OCI-M1 (cell line): ENCODE results near the gene RHBDF2.
A peak's percentile ranks its signal among the peaks of the same experiment; 100 is the strongest.

Experiments used
- DNase-seq: peaks from one replicate; lab custom pipeline; 2025; lab: John Stamatoyannopoulos, UW

RHBDF2 gene

DNA sequence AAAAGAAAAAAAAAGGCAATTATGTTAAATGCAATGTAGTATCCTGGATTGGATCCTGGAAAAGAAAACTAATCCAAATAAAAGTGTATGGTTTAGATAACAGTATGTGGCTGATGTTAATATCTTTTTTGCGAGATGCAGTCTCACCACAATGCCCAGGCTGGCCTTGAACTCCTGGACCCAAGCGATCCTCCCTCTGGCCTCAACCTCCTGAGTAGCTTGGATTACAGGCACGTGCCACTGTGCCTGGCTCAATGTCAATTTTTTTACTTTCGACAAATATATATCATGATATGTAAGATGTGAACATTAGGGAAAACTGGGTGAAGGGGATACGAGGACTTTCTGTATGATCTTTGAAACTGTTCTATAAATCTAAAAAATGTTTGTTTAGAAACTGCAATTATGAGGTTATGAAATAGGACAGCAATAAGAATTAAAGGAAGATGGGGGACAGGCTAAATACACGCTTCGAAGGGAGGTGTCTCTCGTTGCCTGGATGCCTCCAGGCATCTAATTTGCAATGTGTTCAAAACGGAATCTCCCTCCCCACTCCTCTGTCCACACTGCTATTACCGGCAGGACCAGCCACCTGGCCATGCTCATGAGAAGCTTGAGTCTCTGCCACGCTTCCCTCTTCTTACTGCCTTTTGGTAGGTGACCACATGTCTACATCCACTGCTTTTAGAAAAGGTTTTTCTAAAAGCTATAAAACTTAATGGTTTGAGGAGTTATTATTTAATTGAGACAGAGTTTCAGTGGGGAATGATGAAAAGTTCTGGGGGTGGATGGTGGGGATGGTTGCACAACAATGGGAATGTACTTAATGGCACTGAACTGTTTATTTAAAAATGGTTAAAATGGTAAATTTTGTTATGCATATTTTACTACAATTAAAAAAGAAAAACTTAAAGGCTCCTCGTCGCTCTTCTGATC lies 63.5 kb downstream of the RHBDF2 start:
- DNase-seq, result no peak

DNA sequence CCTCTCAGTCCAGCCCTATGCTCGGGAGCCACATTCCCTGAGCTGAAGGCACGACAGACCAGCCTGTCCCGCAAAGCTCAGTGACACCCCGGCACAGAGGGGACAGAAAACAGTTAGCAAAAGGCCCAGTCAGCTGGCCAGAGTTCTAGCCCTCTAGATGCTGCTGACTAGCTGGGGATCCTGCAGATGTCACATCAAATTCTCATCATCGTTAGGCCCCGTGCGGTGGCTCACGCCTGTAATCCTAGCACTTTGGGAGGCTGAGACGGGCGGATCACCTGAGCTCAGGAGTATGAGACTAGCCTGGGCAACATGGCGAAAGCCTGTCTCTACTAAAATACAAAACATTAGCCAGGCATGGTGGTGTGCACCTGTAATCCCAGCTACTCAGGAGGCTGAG lies 65.5 kb downstream of the RHBDF2 start:
- no peak for DNase-seq

DNA sequence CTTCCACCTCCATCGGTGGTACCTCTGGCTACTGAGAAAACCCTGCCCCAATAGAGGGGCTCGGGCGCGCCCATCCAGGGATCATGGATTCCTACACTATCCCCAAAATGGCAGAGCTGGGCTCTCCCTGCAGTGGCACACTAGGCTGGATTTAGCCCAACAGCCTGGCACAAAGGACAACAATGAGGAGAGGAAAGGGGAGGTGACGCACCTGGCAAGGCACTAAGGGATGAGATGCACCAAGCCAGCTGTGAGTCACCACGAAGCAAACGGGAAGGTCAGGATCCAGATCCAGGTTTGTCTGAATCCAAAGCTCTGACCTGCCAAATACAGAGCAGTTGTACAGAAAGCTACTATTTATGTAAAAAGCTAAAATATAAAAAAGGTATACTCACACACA lies 66.4 kb downstream of the RHBDF2 start:
- no peak for DNase-seq

DNA sequence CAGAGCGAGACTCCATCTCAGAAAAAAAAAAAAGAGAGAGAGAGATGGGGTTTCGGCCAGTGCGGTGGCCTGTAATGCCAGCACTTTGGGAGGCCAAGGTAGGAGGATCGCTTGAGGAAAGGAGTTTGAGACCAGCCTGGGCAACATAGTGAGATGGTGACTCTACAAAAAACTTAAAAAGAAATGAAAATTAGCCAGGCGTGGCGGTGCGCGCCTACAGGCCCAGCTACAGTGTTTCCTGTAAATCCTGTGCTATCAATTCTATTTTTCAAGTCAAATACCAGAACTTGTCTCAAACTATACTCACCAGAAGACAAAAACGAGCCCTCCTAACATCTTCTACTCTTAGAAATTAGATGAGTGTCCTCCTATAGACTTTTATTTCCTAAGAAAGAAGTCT lies 67.5 kb downstream of the RHBDF2 start:
- DNase-seq, result no peak

DNA sequence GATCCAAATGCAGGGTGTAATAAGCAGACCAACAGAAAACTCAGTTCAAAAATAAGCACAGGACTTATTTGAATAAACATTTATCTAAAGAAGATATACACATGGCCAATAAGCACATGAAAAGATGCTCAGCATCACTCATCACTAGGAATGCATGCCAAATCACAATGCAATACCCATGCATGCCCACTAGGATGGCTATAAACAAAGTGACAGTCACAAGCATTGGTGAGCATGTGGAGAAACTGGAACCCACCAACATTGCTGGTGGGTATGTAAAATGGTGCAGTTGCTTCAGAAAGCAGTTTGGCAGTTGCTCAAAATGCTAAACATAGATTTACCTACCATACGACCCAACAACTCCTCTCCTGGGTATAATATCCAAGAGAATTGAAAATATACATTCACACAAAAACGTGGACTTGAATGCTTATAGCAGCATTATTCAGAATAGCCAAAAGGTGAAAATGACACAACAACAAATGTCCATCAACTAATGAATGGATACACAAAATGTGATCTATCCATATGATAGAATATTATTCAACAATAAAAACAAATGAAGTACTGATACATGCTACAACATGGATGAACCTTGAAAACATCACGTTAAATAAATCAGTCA lies 68.4 kb downstream of the RHBDF2 start:
- DNase-seq, result peak; percentile 7

DNA sequence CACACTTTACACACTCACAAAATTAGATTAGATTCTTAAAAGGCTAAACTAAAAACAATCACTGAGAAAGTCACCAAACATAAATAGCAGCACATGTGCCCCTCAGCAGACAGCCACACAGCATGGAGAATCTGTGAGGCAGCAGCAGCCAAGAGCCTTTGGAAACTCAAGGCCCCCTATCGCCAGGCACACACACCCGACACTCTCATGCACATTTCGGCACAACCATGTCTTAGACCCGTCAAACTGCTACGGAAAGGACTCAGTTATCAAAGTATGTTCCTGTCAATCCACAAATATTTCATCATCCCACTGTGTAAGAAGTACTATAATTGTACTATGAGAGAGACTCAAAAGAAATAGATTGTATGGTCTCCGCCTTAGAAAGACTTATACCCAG lies 69.2 kb downstream of the RHBDF2 start:
- DNase-seq, result no peak

DNA sequence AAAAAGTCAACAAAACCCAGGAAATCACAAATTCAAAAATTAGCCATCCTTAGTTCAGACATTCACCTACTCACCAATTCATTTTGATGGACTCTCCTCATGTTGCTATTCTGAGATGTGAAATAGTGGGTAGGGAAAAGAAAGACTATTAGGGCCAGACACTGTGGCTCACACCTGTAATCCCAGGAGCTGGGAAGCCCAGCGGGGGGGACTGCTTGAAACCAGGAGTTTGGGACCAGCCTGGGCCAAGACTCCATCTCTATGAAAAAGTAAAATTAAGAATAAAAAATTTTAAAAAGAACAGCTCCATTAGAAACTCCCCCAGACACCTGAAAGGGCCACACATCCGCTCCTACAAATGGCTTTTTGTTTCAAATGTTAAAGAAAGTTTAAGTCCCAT lies 69.7 kb downstream of the RHBDF2 start:
- DNase-seq, result no peak

DNA sequence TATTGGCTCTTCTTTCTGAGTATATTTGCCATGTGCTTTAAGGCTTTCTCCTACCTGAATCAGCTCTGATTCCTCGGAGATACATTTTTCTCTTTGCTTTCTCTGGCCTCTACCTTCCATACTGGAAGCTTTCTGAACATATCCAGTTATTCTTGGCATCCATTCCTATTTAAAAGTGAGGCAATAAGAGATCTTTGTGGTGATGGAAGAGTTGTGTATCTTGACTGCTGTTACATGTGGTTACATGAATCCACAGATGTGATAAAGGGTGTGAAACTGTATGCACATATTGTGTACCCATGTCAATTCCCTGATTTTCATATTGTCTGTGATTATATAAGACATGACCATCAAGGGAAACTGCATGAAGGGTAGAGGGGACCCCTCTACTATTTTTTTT lies 72.7 kb downstream of the RHBDF2 start:
- DNase-seq, result no peak

DNA sequence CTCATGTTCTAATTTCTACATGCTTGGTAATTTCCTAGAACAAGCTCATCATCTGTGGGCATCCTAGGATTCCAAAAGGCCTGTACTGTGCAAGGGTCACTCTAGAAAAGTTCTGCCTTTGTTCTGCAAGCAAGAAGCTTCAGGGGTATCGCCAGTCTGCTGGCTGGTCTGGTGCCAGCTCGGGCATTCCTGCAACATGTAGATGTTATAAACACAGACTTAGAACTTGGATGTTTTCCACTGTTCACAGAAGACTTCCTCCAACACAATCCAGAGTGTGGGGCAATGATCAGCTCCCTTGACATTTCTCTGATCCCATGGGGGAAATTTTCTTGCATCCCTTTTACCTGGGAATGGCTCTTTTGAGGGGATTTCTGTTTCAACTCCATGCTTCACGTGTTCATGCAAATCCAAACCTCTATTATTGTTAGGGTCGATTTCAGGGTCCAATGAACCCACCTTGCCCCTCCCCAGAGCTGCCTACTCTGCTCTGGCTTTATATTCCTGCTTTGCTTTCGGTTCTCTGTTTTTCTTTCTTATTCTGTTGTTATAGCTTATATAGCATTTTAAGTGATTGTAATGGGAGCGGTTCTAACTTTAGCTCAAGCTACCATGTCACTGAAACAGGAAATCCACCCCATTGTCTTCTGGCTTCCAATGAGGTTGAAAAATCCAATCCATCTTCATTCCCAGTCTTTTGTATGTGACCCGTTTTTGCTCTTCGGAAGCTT lies 73.6 kb downstream of the RHBDF2 start:
- DNase-seq, result no peak

DNA sequence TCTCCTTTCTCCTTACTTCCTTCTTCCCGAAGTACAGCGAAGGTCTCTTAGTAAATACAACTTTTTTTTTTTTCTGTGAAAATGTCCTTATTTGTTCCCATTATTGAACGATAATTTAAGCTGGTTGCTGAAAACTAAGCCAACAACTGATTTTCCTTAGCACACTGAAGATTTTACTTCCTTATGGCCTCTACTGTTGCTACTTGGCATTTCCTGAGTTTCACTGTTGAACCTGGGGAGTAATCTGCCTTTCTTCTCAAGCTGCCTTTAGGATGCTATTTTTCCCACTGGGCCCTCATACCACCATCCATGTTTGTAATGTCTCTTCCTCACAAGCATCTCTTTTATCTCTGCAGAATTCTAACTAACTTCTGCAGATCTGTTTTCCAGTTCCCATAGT lies 74.4 kb downstream of the RHBDF2 start:
- no peak for DNase-seq

DNA sequence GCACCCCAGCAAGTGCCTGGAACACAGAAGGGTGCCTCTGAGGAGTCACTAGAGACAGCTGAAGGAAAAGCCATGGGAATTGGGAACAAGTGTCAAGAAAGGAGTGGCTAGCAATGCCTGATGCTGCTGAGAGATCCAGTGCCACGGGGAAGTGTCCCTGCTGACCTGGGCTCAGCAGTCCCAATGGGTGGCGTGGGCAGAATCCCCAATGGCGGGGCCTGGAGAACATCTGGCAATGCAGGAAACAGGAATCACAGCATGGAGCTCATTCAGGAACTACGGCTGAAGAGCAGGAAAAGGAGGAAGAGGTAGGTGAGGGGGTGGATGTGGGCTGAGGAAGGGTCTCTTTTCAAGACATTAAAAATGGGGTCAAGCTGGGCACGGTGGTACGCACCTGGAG lies 78.4 kb downstream of the RHBDF2 start:
- DNase-seq, result no peak

DNA sequence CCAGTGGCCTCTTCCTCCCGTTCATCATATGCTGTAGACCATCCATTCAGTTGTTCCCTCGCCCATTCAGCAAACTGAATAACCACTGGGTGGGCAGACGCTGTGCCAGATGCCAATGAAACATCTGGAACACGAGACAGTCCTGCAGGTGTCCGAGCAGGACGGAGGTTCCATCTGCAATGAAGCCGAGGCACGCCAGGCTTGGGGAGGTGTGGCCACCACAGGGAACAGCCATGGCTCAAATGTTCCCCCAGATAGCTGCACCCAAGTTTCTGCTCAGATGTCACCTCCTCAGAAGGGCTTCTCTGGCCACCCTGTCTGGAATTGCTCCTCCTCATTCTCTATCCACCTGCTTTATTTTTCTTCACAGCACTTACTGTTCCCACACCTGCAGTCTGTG lies 78.8 kb downstream of the RHBDF2 start:
- no peak for DNase-seq

DNA sequence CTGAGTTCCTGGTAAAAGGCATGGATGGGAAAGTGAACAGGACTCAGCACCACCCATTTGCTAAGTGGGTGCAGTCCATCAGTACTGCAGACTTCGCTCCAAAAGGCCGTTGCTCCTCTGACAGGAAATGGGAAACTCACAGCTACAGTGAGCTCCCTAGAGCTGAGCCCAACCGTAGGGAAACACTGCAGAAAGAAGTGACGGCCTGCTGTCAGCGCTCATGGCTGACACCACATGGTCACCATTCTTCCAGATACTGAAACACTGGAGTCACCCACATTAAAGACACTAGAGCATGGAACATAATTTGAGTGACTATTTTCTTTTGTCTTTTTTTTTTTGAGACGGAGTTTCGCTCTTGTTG lies 80.2 kb downstream of the RHBDF2 start:
- DNase-seq, result no peak
